IMR-90 (cell line): ENCODE measurements around the gene PIK3CA. TPM values are rescaled to one million over a fixed set of nuclear protein-coding genes. Genes with fewer than 3 reads are reported as not detected.

Source experiments
- ATAC-seq: fragments of 200-7000 bp; cut with Tn5 transposase; 2 replicates; pipeline ENCODE4 v1.9.1; 2020; ENCODE audit warnings: low read depth, mild to moderate bottlenecking, moderate library complexity
- BruUV-seq: library from RNA; stranded (reverse); fragments of 400-500 nt; replicated peaks from 2 replicates; lab custom pipeline; 2021; lab: Mats Ljungman, UMichigan
- CTCF ChIA-PET: fragments of 300-600 bp; formaldehyde crosslinking; extraction: SDS; loops from one replicate; lab custom pipeline; 2021; ENCODE audit warnings: antibody characterized with exemption; lab: Yijun Ruan, JAX
- POLR2A ChIA-PET: fragments of 300-600 bp; sonication (Branson Sonifier 250); formaldehyde crosslinking; loops from one replicate; lab custom pipeline; 2022; ENCODE audit warnings: antibody characterized with exemption; ENCODE audit not compliant: unreplicated experiment; lab: Charles Lee
- DNase-seq: peaks from one replicate; pipeline ENCODE4 v3.0.0; 2013
- H2AFZ ChIP-seq: replicated peaks from 2 replicates; pipeline ENCODE3; 2013; ENCODE audit warnings: low read length, mild to moderate bottlenecking; ENCODE audit not compliant: poor library complexity
- H2AK5ac ChIP-seq: 2 replicates; pipeline ENCODE4 v1.6.1; 2013; ENCODE audit warnings: low read depth, low read length, inconsistent platforms
- H2AK9ac ChIP-seq: replicated peaks from 2 replicates; pipeline ENCODE3; 2013; ENCODE audit warnings: mild to moderate bottlenecking, low read depth, low read length, moderate library complexity; ENCODE audit not compliant: poor library complexity
- H2BK120ac ChIP-seq: 2 replicates; pipeline ENCODE4 v1.6.1; 2013; ENCODE audit warnings: low read depth, low read length, inconsistent platforms
- H2BK15ac ChIP-seq: 3 replicates; pipeline ENCODE4 v1.6.1; 2013; ENCODE audit warnings: low read depth, low read length, inconsistent platforms
- H2BK20ac ChIP-seq: 2 replicates; pipeline ENCODE4 v1.6.1; 2013; ENCODE audit warnings: low read depth, mild to moderate bottlenecking, inconsistent platforms, low read length, moderate library complexity
- H2BK5ac ChIP-seq: 2 replicates; pipeline ENCODE4 v1.6.1; 2013; ENCODE audit warnings: mild to moderate bottlenecking, low read depth, low read length, inconsistent platforms; ENCODE audit not compliant: poor library complexity, severe bottlenecking
- H3K14ac ChIP-seq: replicated peaks from 2 replicates; pipeline ENCODE4 v1.6.1; 2013; ENCODE audit warnings: low read depth, low read length, inconsistent platforms
- H3K18ac ChIP-seq: 2 replicates; pipeline ENCODE4 v1.6.1; 2013; ENCODE audit warnings: low read depth, low read length, control low read depth
- H3K23ac ChIP-seq: 2 replicates; pipeline ENCODE4 v1.6.1; 2013; ENCODE audit warnings: low read depth, low read length, inconsistent platforms
- H3K27ac ChIP-seq: 2 replicates; pipeline ENCODE4 v1.5.1; 2013; ENCODE audit warnings: mild to moderate bottlenecking, control low read depth, low read length; ENCODE audit not compliant: insufficient read depth
- H3K27me3 ChIP-seq: 2 replicates; pipeline ENCODE4 v1.6.1; 2013; ENCODE audit warnings: low read length; ENCODE audit not compliant: control insufficient read depth, insufficient read depth
- H3K36me3 ChIP-seq: 2 replicates; pipeline ENCODE4 v1.6.1; 2013; ENCODE audit warnings: low read length, mixed read lengths; ENCODE audit not compliant: control insufficient read depth, insufficient read depth
- H3K4ac ChIP-seq: 2 replicates; pipeline ENCODE4 v1.6.1; 2013; ENCODE audit warnings: low read depth, low read length, inconsistent platforms
- H3K4me1 ChIP-seq: 2 replicates; pipeline ENCODE4 v1.6.1; 2013; ENCODE audit warnings: low read length, mixed read lengths; ENCODE audit not compliant: control insufficient read depth, insufficient read depth
- H3K4me2 ChIP-seq: 2 replicates; pipeline ENCODE4 v1.6.1; 2013; ENCODE audit warnings: low read depth, mild to moderate bottlenecking, control low read depth, low read length, moderate library complexity
- H3K4me3 ChIP-seq: 2 replicates; pipeline ENCODE4 v1.5.1; 2013; ENCODE audit warnings: low read depth, mild to moderate bottlenecking, control low read depth, low read length, moderate library complexity; ENCODE audit not compliant: insufficient read depth
- H3K56ac ChIP-seq: 2 replicates; pipeline ENCODE4 v1.6.1; 2013; ENCODE audit warnings: low read length, inconsistent platforms; ENCODE audit not compliant: insufficient read depth; ENCODE audit errors: extremely low read depth
- H3K79me1 ChIP-seq, 2 experiments: 2 replicates each; pipeline ENCODE4 v1.6.1; 2013; ENCODE audit warnings: low read length in 2 of 2, inconsistent platforms in 1 of 2, low read depth in 1 of 2
- H3K9ac ChIP-seq: 2 replicates; pipeline ENCODE4 v1.6.1; 2013; ENCODE audit warnings: low read depth, low read length, control low read depth
- H3K9me1 ChIP-seq: 2 replicates; pipeline ENCODE4 v1.6.1; 2013; ENCODE audit warnings: low read length, inconsistent platforms; ENCODE audit not compliant: insufficient read depth
- H3K9me3 ChIP-seq: 2 replicates; pipeline ENCODE4 v1.6.1; 2013; ENCODE audit warnings: low read length; ENCODE audit not compliant: control insufficient read depth, insufficient read depth
- H4K20me1 ChIP-seq: 2 replicates; pipeline ENCODE4 v1.6.1; 2013; ENCODE audit warnings: low read length, inconsistent platforms; ENCODE audit not compliant: insufficient read depth
- H4K5ac ChIP-seq: 2 replicates; pipeline ENCODE4 v1.6.1; 2013; ENCODE audit warnings: mild to moderate bottlenecking, low read depth, low read length, control low read depth
- H4K8ac ChIP-seq, 2 experiments: 2 replicates each; pipeline ENCODE4 v1.6.1; 2013; ENCODE audit warnings: low read depth in 2 of 2, low read length in 2 of 2, control low read depth in 1 of 2, inconsistent platforms in 1 of 2
- H4K91ac ChIP-seq: 2 replicates; pipeline ENCODE4 v1.6.1; 2013; ENCODE audit warnings: low read depth, low read length, inconsistent platforms; ENCODE audit not compliant: insufficient read depth
- BHLHE40 ChIP-seq: fragments of 150-350 bp; IDR thresholded peaks from 2 replicates; pipeline ENCODE4 v1.6.1; 2016; ENCODE audit warnings: mild to moderate bottlenecking, low read depth, low read length
- CEBPB ChIP-seq: IDR thresholded peaks from 2 replicates; pipeline ENCODE4 v1.6.1; 2012; ENCODE audit warnings: low read depth, low read length, improper control_type of control experiment
- CHD1 ChIP-seq: IDR thresholded peaks from 2 replicates; pipeline ENCODE4 v1.6.1; 2012; ENCODE audit warnings: low read depth, low read length, improper control_type of control experiment
- CTCF ChIP-seq: conservative IDR thresholded peaks from 2 replicates; pipeline ENCODE4 v1.5.1; 2012; ENCODE audit warnings: mild to moderate bottlenecking, low read depth, low read length, improper control_type of control experiment
- ELK1 ChIP-seq: fragments of 150-350 bp; IDR thresholded peaks from 2 replicates; pipeline ENCODE4 v1.6.1; 2016; ENCODE audit warnings: low read depth, mild to moderate bottlenecking, low read length, moderate library complexity, borderline replicate concordance
- FOS ChIP-seq: fragments of 150-350 bp; IDR thresholded peaks from 2 replicates; pipeline ENCODE4 v1.6.1; 2016; ENCODE audit warnings: low read depth, low read length
- MAFK ChIP-seq: IDR thresholded peaks from 2 replicates; pipeline ENCODE4 v1.6.1; 2012; ENCODE audit warnings: low read depth, low read length, improper control_type of control experiment
- MAZ ChIP-seq: IDR thresholded peaks from 2 replicates; pipeline ENCODE4 v1.6.1; 2012; ENCODE audit warnings: low read depth, mild to moderate bottlenecking, low read length, improper control_type of control experiment, moderate library complexity, borderline replicate concordance
- MXI1 ChIP-seq: IDR thresholded peaks from 2 replicates; pipeline ENCODE4 v1.6.1; 2012; ENCODE audit warnings: low read depth, mild to moderate bottlenecking, low read length, moderate library complexity, borderline replicate concordance
- NFE2L2 ChIP-seq: fragments of 150-350 bp; IDR thresholded peaks from 2 replicates; pipeline ENCODE4 v1.6.1; 2016; ENCODE audit warnings: low read depth, mild to moderate bottlenecking, low read length
- POLR2A ChIP-seq: IDR thresholded peaks from 2 replicates; pipeline ENCODE4 v1.6.1; 2012; ENCODE audit warnings: mild to moderate bottlenecking, low read depth, low read length
- RAD21 ChIP-seq: IDR thresholded peaks from 2 replicates; pipeline ENCODE4 v1.6.1; 2012; ENCODE audit warnings: low read length, improper control_type of control experiment
- RCOR1 ChIP-seq: IDR thresholded peaks from 2 replicates; pipeline ENCODE4 v1.6.1; 2012; ENCODE audit warnings: mild to moderate bottlenecking, low read length, improper control_type of control experiment; ENCODE audit not compliant: insufficient replicate concordance
- RFX5 ChIP-seq: IDR thresholded peaks from 2 replicates; pipeline ENCODE4 v1.8.0; 2012; ENCODE audit warnings: low read depth, mild to moderate bottlenecking, low read length, moderate library complexity
- SMC3 ChIP-seq: fragments of 150-350 bp; IDR thresholded peaks from 2 replicates; pipeline ENCODE4 v1.6.1; 2016; ENCODE audit warnings: low read depth, mild to moderate bottlenecking, antibody characterized with exemption, low read length, moderate library complexity
- WGBS, 2 experiments: methylation state at CpG; one replicate each; pipeline versions ENCODE4 v1.1.5 to v1.1.7; 2013; ENCODE audit warnings: missing lambda C conversion rate in 2 of 2; ENCODE audit not compliant: insufficient read length in 1 of 2; ENCODE audit errors: extremely low coverage in 2 of 2; 5-methylcytosine and 5-hydroxymethylcytosine counted together
- dilution Hi-C: fragments of 300-500 bp; cut with HindIII; formaldehyde crosslinking; loops from one replicate; pipeline ENCODE4 v1.14.3; 2018; ENCODE audit warnings: low sequenced_read_pairs; ENCODE audit not compliant: unreplicated experiment
- in situ Hi-C: fragments of 300-500 bp; cut with MboI; formaldehyde crosslinking; loops from 3 replicates; pipeline ENCODE4 v1.14.3; 2019; ENCODE audit warnings: low sequenced_read_pairs, inconsistent platforms, mixed read lengths
- intact Hi-C: fragments of 100-400 bp; cut with micrococcal nuclease; formaldehyde crosslinking; loops from 2 replicates; pipeline ENCODE4 v1.10.0; 2022
- polyA plus RNA-seq, 3 experiments: library from polyadenylated mRNA; depleted of rRNA; stranded (reverse); fragments of >200 nt; gene quantifications; 2 replicates each; pipeline ENCODE4 v1.2.3, GENCODE V29; 2012; ENCODE audit warnings: low replicate concordance in 1 of 3
- total RNA-seq: library from RNA; depleted of rRNA; stranded (reverse); fragments of >200 nt; gene quantifications from 2 replicates; pipeline ENCODE4 v1.2.3, GENCODE V29; 2012
- TF ChIP-seq, protein P1 (sequence below): fragments of 150-350 bp; IDR thresholded peaks from 2 replicates; pipeline ENCODE4 v1.6.1; 2017; ENCODE audit warnings: mild to moderate bottlenecking, antibody characterized with exemption, low read length, low read depth

Gene PIK3CA
- total and polyA plus RNA-seq, 2 of the 4 experiments (the other 2 are of a cell fraction) = 5.7 to 22.4 TPM

GRCh38 chr3:179286331-179286730 is 138.2 kb downstream of the PIK3CA start:
- Histone ChIP-seq H4K20me1 (no peaks in the 10 kb centered on the region), H3K23ac (no peak overlapping the region), H3K4me2 (no peak overlapping the region), H2BK120ac (no peak overlapping the region), H2BK20ac (no peak overlapping the region), H3K56ac (no peak overlapping the region), H3K27me3 (peaks cover 2% of the 10 kb centered on the region; the same call in 1 of the 2 replicates), H3K9me1 (no peaks in the 10 kb centered on the region), H3K4me3 (no peak overlapping the region), H4K91ac (no peak overlapping the region), H2AFZ (no peak overlapping the region), H2AK5ac (no peak overlapping the region), H2BK5ac (no peak overlapping the region), H2BK15ac (no peak overlapping the region), H3K4ac (no peak overlapping the region), H3K79me1 (no peaks in the 10 kb centered on the region), H3K36me3 (no peaks in the 10 kb centered on the region), H3K18ac (no peak overlapping the region), H3K4me1 (no peaks in the 10 kb centered on the region), H3K14ac (no peak overlapping the region), H3K9ac (no peak overlapping the region), H3K9me3 (no peaks in the 10 kb centered on the region), H3K27ac (no peak overlapping the region), H4K8ac (no peak overlapping the region), H4K5ac (no peak overlapping the region), H2AK9ac (no peak overlapping the region)
- in situ Hi-C loops (no loop called here), dilution Hi-C loops (loop anchor here (25.0 kb wide), 1 partner anchor 174 kb away; no protein-coding TSS in a partner anchor), intact Hi-C loops (no loop called here)
- TF ChIP-seq MAFK (no peak), NFE2L2 (no peak), FOS (no peak), SMC3 (no peak), BHLHE40 (no peak), RCOR1 (no peak), CTCF (no peak), MAZ (no peak), POLR2A (no peak), RAD21 (no peak), CEBPB (no peak), RFX5 (no peak), MXI1 (no peak), ELK1 (no peak), CHD1 (no peak)
- TF ChIP-seq, protein P1, sequence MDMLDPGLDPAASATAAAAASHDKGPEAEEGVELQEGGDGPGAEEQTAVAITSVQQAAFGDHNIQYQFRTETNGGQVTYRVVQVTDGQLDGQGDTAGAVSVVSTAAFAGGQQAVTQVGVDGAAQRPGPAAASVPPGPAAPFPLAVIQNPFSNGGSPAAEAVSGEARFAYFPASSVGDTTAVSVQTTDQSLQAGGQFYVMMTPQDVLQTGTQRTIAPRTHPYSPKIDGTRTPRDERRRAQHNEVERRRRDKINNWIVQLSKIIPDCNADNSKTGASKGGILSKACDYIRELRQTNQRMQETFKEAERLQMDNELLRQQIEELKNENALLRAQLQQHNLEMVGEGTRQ = no peak
- POLR2A ChIA-PET = no interaction called here
- no TSS peak for BruUV-seq
- DNase-seq = no peak
- no CpG with 5 or more reads among the region's 6 CpGs for WGBS, 2 experiments
- CTCF ChIA-PET = interaction anchor here (0.6 kb wide), 1 partner anchor 11 kb away, joined by 8 read pairs; no protein-coding TSS in a partner anchor
- no peak for ATAC-seq
